Measurements from ENCODE around the gene CRYGD. TPM values are rescaled to one million over a fixed set of nuclear protein-coding genes. Genes with fewer than 3 reads are reported as not detected.
"Not testable (repeated sequence)": the region's sequence is repeated elsewhere in the genome, so short reads cannot be mapped to it uniquely, and the experiment has no call there.

CRYGD gene
- total RNA-seq = not detected in 2 replicates

- H3K4me1 Mint-ChIP-seq; H3K9me3 Mint-ChIP-seq; H3K36me3 Mint-ChIP-seq (ENCODE audit: low read depth); DNase-seq; H3K4me3 Mint-ChIP-seq; intact Hi-C loops (cut with micrococcal nuclease); H3K27ac Mint-ChIP-seq: not testable (repeated sequence)
- peaks cover 44% of the 10 kb centered on the region for H3K27me3 Mint-ChIP-seq
Measured at GRCh38 chr2:208124013-208124715, at the start of gene CRYGD. TSS of gene CRYGD (minus strand) at chr2:208124524. CDS start at chr2:208124473, 51 bp downstream.

- H3K27ac Mint-ChIP-seq = no peak overlapping the region
- H3K4me3 Mint-ChIP-seq = no peak overlapping the region
- intact Hi-C loops (cut with micrococcal nuclease) = no loop called here
- peaks cover 5% of the 10 kb centered on the region for H3K4me1 Mint-ChIP-seq
- no peaks in the 10 kb centered on the region for H3K9me3 Mint-ChIP-seq
- H3K27me3 Mint-ChIP-seq = peaks cover 10% of the 10 kb centered on the region
- H3K36me3 Mint-ChIP-seq (ENCODE audit: low read depth) = no peaks in the 10 kb centered on the region
- DNase-seq = no peak
Measured at GRCh38 chr2:208172125-208172524, 47.8 kb upstream of the CRYGD start.

GRCh38 chr2:208164951-208165755, 40.8 kb upstream of the CRYGD start:
- H3K4me3 Mint-ChIP-seq = no peak overlapping the region
- intact Hi-C loops (cut with micrococcal nuclease) = no loop called here
- no peak for DNase-seq
- H3K4me1 Mint-ChIP-seq = no peaks in the 10 kb centered on the region
- H3K27me3 Mint-ChIP-seq = peaks cover 6% of the 10 kb centered on the region
- H3K27ac Mint-ChIP-seq = no peak overlapping the region
- no peaks in the 10 kb centered on the region for H3K9me3 Mint-ChIP-seq
- H3K36me3 Mint-ChIP-seq (ENCODE audit: low read depth) = no peaks in the 10 kb centered on the region

- intact Hi-C loops (cut with micrococcal nuclease) = no loop called here
- Mint-ChIP-seq H3K36me3 (ENCODE audit: low read depth) (no peaks in the 10 kb centered on the region), H3K9me3 (no peaks in the 10 kb centered on the region), H3K27ac (no peak within 1 kb of the TSS), H3K4me1 (no peaks in the 10 kb centered on the region), H3K27me3 (peaks cover 4% of the 10 kb centered on the region), H3K4me3 (no peak within 1 kb of the TSS)
- DNase-seq = no peak
Measured at GRCh38 chr2:208163489-208163888, 39.2 kb upstream of the CRYGD start, which contains the start of gene CRYGA. TSS of gene CRYGA (minus strand) at chr2:208163589. CDS start at chr2:208163556, 33 bp downstream.

- Mint-ChIP-seq H3K27ac (no peak overlapping the region), H3K36me3 (ENCODE audit: low read depth) (no peaks in the 10 kb centered on the region), H3K9me3 (no peaks in the 10 kb centered on the region), H3K4me3 (no peak overlapping the region), H3K27me3 (peaks cover 7% of the 10 kb centered on the region), H3K4me1 (no peaks in the 10 kb centered on the region)
- DNase-seq = no peak
- intact Hi-C loops (cut with micrococcal nuclease) = no loop called here
Measured at GRCh38 chr2:208156439-208156838, 32.1 kb upstream of the CRYGD start.

GRCh38 chr2:208153156-208153555, 28.8 kb upstream of the CRYGD start:
- DNase-seq = no peak
- intact Hi-C loops (cut with micrococcal nuclease) = no loop called here
- no peaks in the 10 kb centered on the region for H3K36me3 Mint-ChIP-seq (ENCODE audit: low read depth)
- H3K4me1 Mint-ChIP-seq = no peaks in the 10 kb centered on the region
- no peaks in the 10 kb centered on the region for H3K9me3 Mint-ChIP-seq
- peaks cover 12% of the 10 kb centered on the region for H3K27me3 Mint-ChIP-seq
- H3K4me3 Mint-ChIP-seq = no peak overlapping the region
- no peak overlapping the region for H3K27ac Mint-ChIP-seq

GRCh38 chr2:208150956-208151355, 26.6 kb upstream of the CRYGD start:
- intact Hi-C loops (cut with micrococcal nuclease) = no loop called here
- H3K9me3 Mint-ChIP-seq = no peaks in the 10 kb centered on the region
- H3K27me3 Mint-ChIP-seq = peaks cover 12% of the 10 kb centered on the region

GRCh38 chr2:208150094-208150493, 25.8 kb upstream of the CRYGD start:
- no peak for DNase-seq
- Mint-ChIP-seq H3K36me3 (ENCODE audit: low read depth) (no peaks in the 10 kb centered on the region), H3K4me3 (no peak overlapping the region), H3K4me1 (no peaks in the 10 kb centered on the region), H3K27me3 (peaks cover 12% of the 10 kb centered on the region), H3K27ac (no peak overlapping the region), H3K9me3 (no peaks in the 10 kb centered on the region)
- intact Hi-C loops (cut with micrococcal nuclease) = no loop called here

More at GRCh38 chr2:208150956-208151355, 26.6 kb upstream of the CRYGD start:
- Mint-ChIP-seq H3K36me3 (ENCODE audit: low read depth) (no peaks in the 10 kb centered on the region), H3K4me3 (no peak overlapping the region), H3K4me1 (no peaks in the 10 kb centered on the region), H3K27ac (no peak overlapping the region)
- DNase-seq = no peak

GRCh38 chr2:208148803-208149202, 24.5 kb upstream of the CRYGD start:
- Mint-ChIP-seq H3K36me3 (ENCODE audit: low read depth) (no peaks in the 10 kb centered on the region), H3K27me3 (peaks cover 12% of the 10 kb centered on the region), H3K4me3 (no peak overlapping the region), H3K9me3 (no peaks in the 10 kb centered on the region), H3K4me1 (no peaks in the 10 kb centered on the region), H3K27ac (no peak overlapping the region)
- intact Hi-C loops (cut with micrococcal nuclease) = no loop called here
- DNase-seq = no peak

- no peaks in the 10 kb centered on the region for H3K36me3 Mint-ChIP-seq (ENCODE audit: low read depth)
- no peaks in the 10 kb centered on the region for H3K9me3 Mint-ChIP-seq
- no peak for DNase-seq
- H3K27ac Mint-ChIP-seq = no peak overlapping the region
- intact Hi-C loops (cut with micrococcal nuclease) = no loop called here
- H3K4me1 Mint-ChIP-seq = no peaks in the 10 kb centered on the region
- no peak overlapping the region for H3K4me3 Mint-ChIP-seq
- peaks cover 10% of the 10 kb centered on the region for H3K27me3 Mint-ChIP-seq
Measured at GRCh38 chr2:208147759-208148158, 23.4 kb upstream of the CRYGD start.

- Mint-ChIP-seq H3K4me1 (no peaks in the 10 kb centered on the region), H3K27ac (no peak overlapping the region), H3K4me3 (no peak overlapping the region), H3K9me3 (no peaks in the 10 kb centered on the region), H3K27me3 (peaks cover 6% of the 10 kb centered on the region), H3K36me3 (ENCODE audit: low read depth) (no peaks in the 10 kb centered on the region)
- intact Hi-C loops (cut with micrococcal nuclease) = no loop called here
- no peak for DNase-seq
Measured at GRCh38 chr2:208147008-208147407, 22.7 kb upstream of the CRYGD start.

- no peak within 1 kb of the TSS for H3K4me3 Mint-ChIP-seq
Measured at GRCh38 chr2:208146006-208146405, 21.7 kb upstream of the CRYGD start, which contains the start of gene CRYGB. TSS of gene CRYGB (minus strand) at chr2:208146158. CDS start at chr2:208146120, 38 bp downstream.

GRCh38 chr2:208142925-208143799, 18.8 kb upstream of the CRYGD start:
- Mint-ChIP-seq H3K27me3 (no peaks in the 10 kb centered on the region), H3K36me3 (ENCODE audit: low read depth) (no peaks in the 10 kb centered on the region), H3K27ac (no peak overlapping the region), H3K9me3 (no peaks in the 10 kb centered on the region), H3K4me1 (no peaks in the 10 kb centered on the region), H3K4me3 (no peak overlapping the region)
- intact Hi-C loops (cut with micrococcal nuclease) = no loop called here
- DNase-seq = no peak

More at GRCh38 chr2:208146006-208146405, 21.7 kb upstream of the CRYGD start, which contains the start of gene CRYGB:
- Mint-ChIP-seq H3K36me3 (ENCODE audit: low read depth) (no peaks in the 10 kb centered on the region), H3K27me3 (peaks cover 6% of the 10 kb centered on the region), H3K9me3 (no peaks in the 10 kb centered on the region), H3K4me1 (no peaks in the 10 kb centered on the region), H3K27ac (no peak within 1 kb of the TSS)
- DNase-seq = no peak
- intact Hi-C loops (cut with micrococcal nuclease) = no loop called here
